GM19452 (cell line): Measurements from ENCODE around the gene C17orf75.

Source experiments
- ATAC-seq: cut with Tn5 transposase; IDR thresholded peaks from one replicate; pipeline ENCODE4 v1.9.1; 2021; ENCODE audit not compliant: unreplicated experiment

Gene C17orf75

DNA sequence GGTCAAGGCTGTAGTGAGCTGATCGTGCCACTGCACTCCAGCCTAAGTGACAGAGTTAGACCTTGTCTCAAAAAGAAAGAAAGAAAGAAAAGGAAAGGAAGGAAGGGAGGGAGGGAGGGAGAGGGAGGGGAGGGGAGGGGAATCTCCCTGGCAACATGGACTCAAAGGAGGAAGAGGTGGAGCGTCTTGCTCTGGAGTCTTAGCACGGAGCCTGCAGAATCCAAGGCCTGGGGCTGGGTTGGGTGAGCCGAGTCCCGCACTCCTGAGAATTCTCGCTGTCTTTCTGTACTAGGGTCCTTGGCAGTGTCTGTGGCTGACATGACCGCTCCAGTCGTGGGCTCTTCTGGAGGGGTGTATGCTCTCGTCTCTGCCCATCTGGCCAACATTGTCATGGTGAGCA lies 36.9 kb downstream of the C17orf75 start:
- ATAC-seq = no peak

DNA sequence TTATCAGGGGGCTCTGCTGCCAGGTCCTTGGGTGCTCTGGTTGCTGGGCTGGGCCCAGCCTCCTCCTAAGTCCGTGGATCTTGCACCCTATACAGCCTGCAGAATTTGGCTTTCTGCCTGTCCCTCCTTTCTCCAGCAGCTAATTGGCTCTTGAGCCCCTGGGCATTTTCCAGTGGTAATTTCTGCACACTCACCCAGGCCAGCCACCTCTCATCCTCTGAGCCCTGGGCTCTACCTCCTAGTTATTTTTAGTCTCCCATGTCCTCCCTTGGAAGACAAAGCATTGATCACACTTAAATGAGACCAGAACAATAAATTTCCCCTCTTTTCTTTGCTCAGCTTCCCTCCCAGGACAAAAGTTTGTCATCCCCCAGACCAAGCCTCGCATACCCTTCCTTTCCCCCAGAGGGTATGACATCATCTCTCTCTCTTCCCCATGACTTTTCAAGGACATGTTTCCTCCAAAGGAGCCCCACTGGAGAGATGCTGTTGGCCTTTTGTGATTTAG lies 38.1 kb downstream of the C17orf75 start:
- ATAC-seq = no peak

DNA sequence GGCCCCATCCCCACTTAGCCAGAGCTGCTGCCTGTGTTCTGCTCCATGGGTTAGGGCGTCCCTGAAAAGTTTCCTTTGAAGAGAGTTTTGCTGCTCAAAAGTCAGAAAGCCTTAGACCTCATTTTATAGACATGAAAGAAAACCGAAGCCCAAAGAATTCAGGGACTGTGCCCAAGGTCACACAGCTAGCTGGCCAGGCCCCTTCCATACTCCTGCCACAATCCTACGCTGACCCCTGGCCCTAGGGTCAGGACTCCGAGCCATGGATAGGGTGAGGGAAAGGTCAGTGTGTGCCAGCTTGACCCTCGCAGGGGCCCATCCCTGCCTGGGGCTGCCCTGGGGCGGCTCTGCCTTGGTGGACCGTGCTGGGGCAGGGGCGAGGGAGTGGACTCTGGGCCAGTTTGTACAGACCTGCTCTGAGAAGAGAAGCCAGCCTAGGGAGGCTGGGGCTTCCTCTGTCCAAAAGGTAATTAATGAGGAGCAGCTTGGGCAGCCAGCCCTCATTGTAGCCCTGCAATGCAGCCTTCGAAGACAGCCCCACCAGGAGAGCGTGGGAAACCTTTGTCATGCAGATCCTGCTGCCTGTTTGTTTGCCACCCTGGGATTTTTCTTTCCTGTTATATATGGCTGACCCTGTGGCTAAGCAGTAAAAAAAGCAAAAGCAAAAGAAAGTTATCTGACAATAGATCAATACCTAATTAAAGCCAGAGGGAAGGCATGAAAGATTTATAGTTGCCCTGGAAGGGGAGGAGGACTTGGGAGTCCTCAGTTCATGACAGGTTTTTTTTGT lies 38.9 kb downstream of the C17orf75 start:
- ATAC-seq = no peak

DNA sequence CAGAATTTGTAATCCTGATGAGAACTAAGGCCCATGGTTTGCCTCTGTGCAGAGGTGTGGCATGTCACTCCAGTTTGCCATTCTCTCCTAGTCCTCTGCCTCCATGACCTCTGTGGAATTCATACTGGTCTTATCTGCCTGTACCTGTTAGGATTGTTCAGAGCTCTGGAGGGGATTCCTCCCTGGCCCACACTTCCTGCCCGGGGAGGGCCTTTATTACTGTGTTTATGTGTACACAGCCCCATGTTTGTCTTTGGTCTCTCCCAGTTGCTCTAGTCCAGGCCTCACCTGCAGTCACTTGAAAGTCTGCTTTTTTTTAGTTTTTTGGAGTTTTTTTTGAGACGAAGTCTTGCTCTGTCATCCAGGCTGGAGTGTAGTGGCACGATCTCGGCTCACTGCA lies 39.9 kb downstream of the C17orf75 start:
- ATAC-seq = no peak

DNA sequence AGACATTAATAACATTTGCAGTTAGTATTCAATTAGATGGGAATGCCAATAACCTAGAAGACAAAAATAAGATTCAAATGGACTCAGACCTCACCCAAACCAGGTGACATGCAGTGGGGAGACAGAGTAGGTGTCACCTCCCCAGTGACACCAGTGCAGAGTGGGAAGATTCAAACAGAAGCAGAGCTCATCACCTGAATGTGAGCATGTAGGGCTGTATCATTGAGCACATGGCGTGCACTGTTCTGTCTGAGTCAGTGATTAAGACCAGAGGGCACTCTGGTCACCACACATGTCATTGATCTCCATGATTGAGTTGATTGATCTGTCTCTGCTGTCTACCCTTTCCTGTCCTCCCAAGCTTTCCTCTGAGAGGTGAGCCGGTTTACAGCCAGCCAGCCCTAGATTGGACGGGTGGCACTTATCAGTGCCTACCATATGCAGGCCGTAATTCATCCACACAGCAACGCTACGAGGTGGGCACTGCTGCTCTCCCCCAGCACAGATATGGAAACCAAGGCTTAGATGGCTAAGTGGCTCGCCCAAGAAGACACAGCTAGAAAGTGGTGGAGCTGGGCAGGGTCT lies 42.3 kb downstream of the C17orf75 start:
- ATAC-seq = no peak

DNA sequence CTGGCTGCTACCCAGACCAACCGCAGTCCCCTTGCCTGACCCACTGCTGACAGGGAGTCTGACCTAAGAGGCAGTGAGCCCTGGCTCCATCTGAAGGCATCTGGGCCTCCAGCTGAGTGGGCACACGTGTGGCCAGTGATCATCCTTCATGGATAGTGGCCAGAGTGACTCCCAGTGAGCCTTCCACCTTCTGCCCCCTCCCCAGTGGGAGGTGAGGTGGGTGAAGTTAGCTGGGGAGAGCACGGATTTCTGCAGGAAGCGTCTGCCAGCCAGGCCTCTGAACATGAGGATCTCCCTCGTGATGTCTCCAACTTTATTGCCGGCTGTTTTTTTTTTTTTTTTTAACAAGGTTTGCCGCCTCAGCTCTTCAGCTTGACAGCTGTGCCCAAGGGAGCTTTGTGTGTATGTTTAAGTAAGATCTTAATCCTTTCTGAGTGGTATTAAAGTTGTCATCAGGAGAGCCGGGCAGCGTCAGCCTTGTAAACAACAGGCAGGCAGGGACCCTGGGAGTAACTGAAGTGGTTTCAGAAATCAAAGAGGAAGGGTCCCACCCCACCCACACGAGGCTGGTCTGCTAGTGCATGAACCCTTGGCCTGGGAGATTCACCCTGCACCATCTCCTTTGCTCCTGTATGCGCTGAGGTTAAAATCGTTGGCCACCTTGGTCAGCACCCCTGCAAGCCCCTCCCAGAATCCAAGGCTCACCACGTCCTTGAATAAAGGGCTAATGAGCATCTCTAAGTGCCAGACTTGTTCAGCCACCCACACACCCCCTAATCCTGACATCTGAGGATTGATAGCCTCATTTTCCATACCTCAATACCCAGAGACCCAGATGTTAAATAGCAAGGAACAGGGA lies 43.0 kb downstream of the C17orf75 start:
- no peak for ATAC-seq

DNA sequence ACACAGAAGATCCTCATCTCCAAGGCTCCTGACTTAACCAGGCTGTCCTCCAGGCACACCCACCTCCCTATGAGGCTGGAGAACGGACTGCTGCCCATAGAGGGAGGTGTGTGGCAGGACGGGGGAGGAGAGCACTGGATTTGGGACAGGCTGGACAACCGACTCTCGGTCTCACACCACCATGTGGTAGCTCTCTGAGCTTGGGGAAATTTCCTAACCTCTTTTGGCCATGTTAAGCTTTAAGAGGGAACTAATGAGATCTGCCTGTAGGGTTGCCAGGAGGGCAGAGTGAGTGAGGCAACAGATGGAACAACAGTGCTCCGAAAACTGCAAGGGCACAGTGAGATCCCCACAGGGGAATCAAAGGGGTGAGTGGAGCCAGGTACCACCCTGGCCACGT lies 43.7 kb downstream of the C17orf75 start:
- no peak for ATAC-seq

DNA sequence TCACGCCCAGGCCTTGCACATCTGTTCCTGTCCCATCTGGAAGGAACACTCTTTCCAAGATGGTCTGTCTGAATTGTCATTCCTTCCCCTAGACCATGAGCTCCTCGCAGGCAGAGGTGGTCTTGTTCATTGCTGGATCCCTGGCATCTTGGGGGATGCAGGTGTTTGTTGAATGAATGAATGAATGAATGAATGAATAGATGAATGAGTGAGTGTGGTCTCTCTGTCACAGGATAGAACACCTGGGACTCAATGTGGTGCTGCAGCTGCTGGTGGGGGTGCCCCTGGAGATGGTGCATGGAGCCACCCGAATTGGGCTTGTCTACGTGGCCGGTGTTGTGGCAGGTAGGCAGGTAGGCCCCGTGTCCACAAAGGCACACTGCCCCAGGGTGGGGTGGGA lies 44.1 kb downstream of the C17orf75 start:
- ATAC-seq = no peak

DNA sequence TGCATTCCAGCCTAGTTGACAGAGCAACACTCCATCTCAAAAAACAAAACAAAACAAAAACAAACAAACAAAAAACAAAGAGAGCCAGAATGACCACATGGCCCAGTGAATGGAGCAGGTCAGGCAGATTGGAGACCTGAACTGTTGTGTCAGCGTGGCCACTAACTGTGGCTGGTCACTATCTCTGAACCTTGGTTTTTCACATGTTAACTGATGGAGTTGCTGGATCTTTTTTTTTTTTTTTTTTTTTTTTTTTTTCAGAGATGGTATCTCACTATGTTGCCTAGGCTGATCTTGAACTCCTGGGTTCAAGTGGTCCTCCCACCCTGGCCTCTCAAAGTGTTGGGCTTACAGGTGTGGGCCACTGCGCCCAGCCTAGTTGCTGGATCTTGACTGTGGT lies 44.5 kb downstream of the C17orf75 start:
- ATAC-seq = no peak

DNA sequence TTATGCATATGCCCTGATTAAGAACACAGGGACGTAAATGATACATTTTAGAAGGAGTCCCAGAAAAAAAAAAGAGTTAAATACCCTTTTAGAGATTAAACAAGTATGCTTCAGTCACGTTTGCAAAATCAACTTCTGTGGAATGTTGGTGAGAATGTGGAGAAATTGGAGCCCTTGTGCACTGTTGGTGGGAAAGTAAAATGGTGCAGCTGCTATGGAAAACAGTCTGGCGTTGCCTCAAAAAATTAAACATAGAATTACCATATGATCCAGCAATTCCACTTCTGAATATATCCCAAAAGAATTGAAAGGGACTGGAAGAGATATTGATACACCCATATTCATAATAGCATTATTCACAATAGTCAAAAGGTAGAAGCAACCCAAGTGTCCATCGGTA lies 49.9 kb downstream of the C17orf75 start:
- no peak for ATAC-seq

DNA sequence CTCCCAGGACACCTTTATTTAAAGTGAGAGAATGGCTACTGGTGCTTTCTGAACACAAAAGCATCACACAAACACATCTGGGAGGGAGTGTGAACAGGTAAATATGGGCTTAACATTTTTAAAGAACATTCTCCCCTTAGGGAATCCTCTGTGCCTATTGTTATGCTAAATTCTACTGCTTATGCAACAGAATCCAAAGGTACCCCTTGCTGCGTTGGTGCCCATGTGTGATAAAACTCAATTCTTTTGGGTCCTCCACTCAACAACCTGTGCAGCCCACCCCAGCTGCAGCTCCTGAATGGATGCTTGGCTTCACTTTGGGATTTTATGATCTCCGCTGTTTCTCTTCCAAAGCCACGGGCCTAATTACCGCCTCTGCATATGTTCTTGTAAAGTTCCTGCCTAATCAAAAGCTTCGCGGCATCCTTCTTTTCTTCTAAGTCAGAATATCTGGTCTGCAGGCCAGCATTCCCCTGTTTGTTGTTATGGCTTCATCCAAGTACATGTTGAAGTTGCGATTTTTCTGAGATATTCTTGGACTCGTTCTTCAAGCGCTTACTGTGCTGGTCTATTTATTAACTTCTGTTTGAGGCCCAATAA lies 52.4 kb downstream of the C17orf75 start:
- no peak for ATAC-seq

DNA sequence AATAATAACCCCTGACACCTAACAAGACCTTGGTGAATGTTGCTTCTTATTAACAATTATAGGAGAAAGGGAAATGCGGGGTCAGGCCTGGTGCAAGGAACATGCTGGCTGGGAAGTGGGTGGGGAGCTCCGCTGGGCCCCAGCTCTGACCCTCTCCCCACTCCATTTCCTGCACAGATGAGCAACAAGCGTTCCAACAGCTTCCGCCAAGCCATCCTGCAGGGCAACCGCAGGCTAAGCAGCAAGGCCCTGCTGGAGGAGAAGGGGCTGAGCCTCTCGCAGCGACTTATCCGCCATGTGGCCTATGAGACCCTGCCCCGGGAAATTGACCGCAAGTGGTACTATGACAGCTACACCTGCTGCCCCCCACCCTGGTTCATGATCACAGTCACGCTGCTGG lies 53.4 kb downstream of the C17orf75 start:
- ATAC-seq = no peak

DNA sequence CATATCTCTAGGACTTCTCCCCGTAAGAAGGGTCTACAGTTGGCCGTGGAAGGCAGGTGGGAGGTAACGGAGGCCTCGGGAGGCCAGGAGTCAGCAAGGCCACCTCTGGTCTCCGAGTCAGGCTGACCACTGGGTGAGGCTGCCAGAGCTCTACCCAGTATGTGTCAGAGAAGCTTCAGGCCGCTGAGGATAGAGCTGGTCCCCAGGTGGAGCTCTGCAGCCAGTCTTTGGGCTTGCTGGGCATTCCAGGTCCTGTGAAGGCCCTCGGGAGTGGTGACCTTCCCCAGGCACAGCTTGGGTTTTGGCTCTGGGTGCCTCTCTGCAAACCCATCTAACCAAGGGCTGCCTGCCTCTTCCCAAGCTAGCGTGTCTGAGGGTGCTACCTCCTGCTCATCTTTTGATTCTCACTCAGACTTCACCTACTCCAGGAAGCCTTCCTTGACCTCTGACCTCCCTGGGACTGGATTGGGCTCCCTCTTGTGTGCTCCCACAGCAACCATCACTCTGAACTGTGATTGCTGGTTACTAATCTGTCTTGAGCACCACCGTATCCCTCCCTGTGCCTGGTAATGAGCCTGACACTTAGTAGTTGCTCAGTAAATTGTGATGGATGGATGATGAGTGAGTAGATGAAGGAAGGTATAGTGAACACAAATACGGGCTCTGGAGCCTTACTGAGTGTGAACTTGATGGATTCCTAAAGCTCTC lies 54.0 kb downstream of the C17orf75 start:
- no peak for ATAC-seq

DNA sequence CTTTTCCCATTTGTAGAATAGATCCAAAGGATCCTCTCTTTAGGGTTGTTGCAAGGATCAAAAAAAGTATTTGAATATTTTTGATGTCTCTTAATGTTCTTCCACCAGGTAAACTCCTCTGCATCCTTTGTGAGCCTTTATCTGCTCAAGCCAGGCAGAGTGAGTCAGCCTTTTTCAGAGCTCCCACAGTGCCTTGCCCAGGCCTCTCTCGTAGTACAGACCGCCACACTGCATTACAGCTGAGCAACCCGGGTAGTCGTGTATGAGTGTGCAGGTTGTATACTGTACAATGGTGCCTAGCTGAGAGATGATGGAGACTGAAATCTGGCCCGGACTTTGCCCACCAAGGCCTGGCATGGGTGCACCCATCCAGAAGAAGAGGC lies 55.5 kb downstream of the C17orf75 start:
- ATAC-seq = no peak

DNA sequence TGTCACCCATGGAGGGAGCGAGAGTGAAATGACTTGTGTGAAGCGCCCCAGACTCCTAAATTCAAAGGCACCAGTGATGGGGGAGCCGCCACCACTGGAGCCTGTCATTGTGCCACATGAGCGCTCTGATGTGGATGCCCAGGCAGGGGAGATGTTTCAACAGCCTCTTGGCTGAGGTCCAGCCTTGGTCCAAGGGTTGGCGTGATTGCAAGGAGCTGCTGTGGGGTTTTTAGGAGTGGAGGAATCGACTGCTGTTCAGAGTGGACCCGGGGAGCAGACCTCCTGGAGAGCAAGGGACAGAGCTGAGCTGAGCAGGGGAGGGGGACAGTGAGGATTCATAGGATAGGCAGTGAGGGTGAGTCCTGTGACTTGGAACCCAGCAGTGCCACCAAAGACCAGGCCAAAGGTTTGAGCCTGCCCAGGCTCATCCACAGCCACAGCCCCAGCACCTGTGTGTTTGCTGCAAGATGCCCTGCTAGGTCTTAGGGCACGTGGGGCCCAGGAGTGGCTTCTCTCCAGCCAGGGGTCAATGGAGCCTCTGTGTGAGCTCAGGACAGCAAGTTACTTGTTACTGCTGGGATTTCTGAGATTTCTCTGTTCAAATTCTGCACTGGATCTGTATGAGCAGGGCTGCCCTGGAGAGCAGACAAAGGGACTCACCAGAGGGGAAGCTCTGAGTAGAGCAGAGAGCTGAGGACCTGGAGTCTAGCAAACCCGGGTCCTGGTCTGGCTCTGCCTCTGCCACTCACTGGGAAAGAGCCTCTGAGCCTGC lies 56.0 kb downstream of the C17orf75 start:
- no peak for ATAC-seq

DNA sequence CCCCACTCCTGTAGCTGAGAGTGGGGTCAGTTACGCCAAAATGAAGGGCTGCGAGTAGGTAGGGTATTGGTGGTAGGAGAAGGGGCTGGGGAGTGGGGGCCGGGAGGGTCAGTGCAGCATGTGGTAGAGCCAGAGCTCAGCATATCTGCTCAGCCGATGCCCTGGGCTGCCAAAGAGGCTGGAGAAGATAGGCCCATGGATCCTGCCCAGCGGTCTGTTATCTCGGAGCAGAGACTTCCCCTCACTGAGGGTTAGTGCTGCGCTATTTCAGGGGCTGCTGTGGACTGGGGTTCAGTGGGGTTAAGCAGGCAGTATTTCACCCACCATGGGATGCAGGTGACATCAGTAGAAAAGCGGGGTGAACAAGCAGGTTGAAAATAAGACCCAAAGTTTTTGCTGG lies 56.7 kb downstream of the C17orf75 start:
- ATAC-seq = no peak

DNA sequence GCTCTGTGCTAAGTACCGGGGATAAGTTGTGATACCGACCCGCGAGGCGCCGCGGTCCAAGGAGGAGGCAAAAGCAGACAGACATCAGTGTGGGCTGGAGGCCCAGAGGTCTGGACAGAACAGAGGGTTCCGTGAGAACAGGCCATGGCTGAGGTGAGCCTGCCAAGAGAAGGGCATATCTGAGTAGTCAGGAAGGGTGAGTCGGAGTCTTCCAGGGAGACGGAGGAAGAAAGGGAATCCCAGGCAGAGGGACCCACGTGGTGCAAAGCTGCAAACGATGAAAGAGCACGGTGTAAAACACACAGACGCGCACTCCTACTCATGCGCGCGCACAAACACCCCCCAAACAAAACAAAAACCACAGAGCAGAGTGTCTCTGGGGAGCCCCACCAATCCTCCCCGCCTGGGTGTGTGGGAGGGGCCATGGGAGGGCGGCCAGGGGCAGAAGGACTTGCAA lies 58.2 kb downstream of the C17orf75 start:
- no peak for ATAC-seq

DNA sequence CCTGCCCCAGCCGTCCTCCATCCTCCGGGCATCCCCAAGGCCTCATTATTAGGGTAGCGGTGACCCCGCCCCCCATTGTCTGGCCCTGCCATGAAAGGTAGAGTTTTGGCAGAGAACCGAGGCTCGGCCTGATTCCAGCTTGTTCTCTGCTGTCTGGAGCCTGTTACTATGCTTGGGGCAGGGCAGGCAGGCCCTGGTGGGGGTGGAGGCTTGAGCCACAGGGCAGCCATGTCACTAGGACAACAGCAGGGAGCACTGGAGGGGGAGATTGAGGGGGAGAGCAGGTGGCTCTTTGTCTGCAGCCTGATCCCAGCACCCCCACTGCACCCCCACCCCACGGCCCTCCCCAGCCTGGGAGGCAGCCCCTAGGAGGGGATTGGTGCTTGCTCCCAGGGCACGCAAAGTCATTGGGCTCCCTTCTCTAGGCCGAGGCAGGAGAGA lies 60.9 kb downstream of the C17orf75 start:
- no peak for ATAC-seq

DNA sequence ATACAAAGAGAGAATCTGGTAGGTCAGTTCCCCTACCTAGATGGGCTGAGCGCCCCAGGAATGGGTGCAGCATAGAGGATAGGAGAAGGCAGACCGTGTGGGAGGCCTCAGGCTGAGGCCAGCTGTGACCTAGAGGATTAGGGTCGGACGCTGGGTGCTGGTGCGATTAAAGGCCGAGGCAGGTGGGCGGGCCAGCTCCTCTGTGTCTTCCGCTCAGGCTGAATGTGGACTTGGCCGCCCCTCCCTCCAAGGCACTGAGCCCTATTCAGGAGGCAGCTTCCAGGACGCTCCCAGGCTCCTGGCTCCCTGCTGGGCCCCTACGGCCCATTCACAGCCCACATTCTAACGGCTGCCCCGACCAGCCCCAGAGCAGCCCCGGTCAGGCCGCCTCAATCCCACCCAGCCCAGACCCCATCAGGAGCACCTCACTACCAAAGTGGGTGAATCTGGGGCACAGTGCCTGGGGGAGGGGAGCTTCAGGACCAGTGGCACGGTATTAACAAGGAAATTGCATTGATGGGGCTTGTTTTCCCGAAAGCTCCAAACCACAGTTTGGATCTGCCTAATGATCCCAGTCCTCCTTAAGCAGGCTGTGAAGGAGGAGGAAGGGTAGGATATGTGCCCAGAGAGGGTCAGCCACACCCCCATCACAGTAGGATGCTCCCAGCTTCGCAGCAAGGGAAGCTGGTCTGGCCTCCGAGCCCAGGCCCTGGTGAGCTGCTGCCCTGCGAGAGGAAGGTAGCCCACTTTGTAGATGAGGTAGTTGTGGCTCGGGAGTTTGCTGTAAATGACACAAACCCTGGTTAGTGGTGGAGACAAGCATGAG lies 61.9 kb downstream of the C17orf75 start:
- no peak for ATAC-seq
